ENCODE measurements around the gene CSNK1E.

The CSNK1E gene

DNA sequence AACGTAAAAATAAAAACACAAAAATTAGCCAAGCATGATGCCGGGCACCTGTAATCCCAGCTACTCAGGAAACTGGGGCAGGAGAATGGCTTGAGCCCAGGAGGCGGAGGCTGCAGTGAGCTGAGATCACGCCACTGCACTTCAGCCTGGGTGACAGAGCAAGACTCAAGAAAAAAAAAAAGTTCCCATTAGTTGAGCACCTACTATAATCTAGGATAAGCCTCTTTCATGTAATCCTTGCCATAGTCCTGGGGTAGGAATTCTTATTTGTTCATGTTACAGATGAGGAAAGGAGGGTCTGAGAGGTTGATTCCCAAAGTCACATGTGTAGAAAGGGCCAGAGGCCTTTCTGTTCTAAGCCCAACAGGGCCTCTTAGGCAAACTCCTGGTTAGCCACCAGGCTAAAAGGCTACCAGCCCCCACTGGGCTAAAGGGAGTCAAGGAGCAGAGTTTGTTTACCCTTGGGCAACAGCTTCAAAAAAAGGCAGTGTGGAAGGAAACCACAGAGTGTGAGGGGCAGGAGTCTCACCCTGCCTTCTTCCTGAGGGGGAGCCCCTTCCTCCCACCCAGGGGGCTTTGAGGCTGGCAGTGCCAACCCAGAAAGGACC lies 21.6 kb upstream of the CSNK1E start:
- no peak for DNase-seq (ENCODE audit: low spot score)
- TF ChIP-seq, protein P1, sequence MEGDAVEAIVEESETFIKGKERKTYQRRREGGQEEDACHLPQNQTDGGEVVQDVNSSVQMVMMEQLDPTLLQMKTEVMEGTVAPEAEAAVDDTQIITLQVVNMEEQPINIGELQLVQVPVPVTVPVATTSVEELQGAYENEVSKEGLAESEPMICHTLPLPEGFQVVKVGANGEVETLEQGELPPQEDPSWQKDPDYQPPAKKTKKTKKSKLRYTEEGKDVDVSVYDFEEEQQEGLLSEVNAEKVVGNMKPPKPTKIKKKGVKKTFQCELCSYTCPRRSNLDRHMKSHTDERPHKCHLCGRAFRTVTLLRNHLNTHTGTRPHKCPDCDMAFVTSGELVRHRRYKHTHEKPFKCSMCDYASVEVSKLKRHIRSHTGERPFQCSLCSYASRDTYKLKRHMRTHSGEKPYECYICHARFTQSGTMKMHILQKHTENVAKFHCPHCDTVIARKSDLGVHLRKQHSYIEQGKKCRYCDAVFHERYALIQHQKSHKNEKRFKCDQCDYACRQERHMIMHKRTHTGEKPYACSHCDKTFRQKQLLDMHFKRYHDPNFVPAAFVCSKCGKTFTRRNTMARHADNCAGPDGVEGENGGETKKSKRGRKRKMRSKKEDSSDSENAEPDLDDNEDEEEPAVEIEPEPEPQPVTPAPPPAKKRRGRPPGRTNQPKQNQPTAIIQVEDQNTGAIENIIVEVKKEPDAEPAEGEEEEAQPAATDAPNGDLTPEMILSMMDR (IDR thresholded peaks at IDR 0.05; ENCODE audit: extremely low read depth, missing control alignments): no peak

DNA sequence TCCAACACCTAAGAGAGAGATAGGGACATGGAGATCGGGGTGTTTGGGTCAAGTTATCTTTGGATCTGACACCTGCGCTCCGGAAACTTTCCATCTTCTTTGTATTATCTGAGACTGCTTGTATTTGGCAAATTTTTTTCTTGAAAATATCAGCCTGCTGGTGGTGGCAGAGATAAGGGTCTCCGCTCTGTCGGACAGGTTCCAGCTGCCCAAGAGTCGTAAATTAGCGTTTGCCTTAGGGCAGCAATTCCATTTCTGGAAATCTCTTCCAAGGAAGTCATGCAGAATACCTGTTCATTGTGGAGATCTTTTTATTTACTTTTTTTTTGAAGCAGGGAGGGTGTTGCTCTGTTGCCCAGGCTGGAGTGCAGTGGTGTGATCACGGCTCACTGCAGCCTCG lies 19.5 kb upstream of the CSNK1E start:
- TF ChIP-seq, protein P1 (IDR thresholded peaks at IDR 0.05; ENCODE audit: extremely low read depth, missing control alignments): no peak
- DNase-seq (ENCODE audit: low spot score): no peak

DNA sequence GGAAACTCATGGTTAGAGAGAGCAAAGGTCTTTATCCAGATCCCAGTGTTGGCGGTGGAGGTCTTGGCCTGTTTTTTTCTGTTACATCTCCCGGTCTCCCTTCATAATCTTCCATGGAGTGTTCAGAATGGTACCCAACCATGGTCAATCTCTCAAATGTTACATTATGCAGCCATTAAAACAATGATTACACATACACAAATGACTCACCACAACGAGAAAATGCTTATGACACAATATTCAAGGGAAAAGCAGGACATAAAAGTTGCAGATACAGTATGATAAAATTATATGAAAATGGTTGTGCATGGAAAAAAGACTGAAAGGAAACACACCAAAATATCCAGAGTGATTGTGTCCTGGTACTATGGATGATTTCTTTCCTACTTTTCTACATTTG lies 17.8 kb upstream of the CSNK1E start:
- no peak for DNase-seq (ENCODE audit: low spot score)

DNA sequence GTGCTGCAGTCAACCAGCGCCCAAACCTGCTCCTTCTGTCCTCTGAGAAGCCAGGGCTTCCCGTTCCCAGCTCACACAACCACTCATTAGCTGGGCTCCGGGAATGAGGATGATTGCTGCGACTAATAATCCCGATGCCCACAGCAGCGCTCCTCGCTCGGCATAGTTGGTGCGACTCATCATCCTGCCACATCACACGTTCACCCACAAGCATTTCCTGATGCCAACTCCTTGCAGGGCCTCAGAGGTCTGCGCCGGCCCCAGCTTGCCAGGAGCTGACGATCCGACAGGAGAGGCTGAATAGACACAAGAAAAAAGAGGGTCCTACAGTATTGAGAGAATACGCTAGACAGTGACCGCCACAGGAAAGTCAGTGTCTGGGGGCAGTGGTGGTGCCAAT lies 10.6 kb upstream of the CSNK1E start:
- no peak for DNase-seq (ENCODE audit: low spot score)
- TF ChIP-seq, protein P1 (IDR thresholded peaks at IDR 0.05; ENCODE audit: extremely low read depth, missing control alignments): no peak

More for the DNA sequence above, 17.8 kb upstream of the CSNK1E start:
- TF ChIP-seq, protein P1 (IDR thresholded peaks at IDR 0.05; ENCODE audit: extremely low read depth, missing control alignments): no peak

DNA sequence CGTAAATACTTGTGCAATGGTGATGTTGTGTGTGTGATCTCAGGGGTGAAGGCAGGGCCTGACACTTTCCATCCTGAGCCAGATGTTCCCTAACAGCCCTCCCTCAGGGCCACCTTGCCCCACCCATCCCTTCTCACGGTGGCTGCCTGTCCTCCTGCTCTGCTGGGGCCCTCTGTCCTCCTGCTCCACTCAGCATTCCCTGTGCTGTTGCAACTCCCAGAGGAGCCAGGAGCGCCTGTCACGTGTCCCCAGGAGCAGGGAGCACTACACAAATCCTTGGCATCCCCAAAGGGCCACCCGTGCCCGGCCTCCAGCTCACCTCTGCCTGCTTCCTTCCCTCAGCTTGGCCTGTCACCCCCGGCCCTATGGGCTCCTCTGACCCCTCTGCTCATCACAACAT lies 10.2 kb upstream of the CSNK1E start:
- TF ChIP-seq, protein P1 (IDR thresholded peaks at IDR 0.05; ENCODE audit: extremely low read depth, missing control alignments): no peak

DNA sequence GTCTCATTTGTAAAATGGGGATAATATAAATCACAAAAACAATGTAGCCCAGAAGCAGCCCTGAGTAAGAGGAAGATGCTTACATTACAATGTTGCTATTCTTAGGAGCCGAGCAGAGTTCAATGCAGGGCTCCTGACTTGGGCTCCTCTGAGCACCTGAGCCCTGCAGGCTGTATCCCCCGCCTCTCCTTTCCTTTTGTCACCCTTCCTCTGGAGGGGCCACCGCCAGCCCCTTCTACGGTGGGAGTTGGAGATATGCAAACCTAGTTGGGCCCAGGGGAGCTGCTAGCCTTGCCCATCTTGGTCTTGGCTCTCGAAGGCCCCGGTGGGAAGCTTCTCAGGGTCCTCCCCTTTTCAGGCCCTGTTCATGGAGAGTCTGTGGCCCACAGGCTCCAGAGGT lies 8.4 kb upstream of the CSNK1E start:
- TF ChIP-seq, protein P1 (IDR thresholded peaks at IDR 0.05; ENCODE audit: extremely low read depth, missing control alignments): no peak
- no peak for DNase-seq (ENCODE audit: low spot score)

More for the DNA sequence above, 10.2 kb upstream of the CSNK1E start:
- DNase-seq (ENCODE audit: low spot score): no peak

DNA sequence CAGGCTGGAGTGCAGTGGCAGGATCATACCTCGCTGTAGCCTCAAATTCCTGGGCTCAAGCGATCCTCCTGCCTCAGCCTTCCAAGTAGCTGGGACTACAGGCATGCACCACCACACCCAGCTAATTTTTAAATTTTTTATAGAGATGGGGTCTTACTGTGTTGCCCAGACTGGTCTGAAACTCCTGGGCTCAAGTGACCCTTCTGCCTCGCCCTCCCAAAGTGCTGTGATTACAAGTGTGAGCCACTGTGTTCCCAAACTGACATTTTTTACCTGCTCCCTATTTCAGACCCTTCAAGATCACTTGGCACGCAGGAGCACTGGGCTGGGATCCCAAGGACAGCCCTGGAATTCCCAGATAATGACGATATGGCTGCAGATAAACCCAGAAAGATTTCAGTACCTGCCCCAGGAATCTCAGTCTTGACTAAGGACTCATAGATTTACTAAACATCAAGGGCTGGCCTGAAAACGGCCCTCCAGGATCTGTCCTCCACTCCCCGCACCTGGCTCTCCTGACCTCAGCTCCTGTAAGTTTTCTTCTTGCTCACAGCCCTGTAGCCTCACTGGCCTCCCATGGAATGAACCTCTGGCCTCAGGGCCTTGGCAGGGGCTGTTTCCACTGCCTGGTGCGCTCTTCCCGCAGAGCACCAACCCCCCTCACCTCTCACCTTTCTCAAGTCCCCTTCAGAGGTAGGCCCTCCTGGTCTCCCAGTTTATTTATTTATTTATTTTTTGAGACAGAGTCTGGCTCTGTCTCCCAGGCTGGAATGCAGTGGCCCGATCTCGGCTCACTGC lies 3.6 kb upstream of the CSNK1E start:
- no peak for DNase-seq (ENCODE audit: low spot score)
- TF ChIP-seq, protein P1 (IDR thresholded peaks at IDR 0.05; ENCODE audit: extremely low read depth, missing control alignments): no peak

Data from GM20000 (cell line).